Activated CD4-positive, alpha-beta T cell treated with anti-CD3 and anti-CD28 coated beads, Interleukin-2, amount 50 U/mL, for 4 hours (primary cell): ENCODE results near the gene VCAM1.
"Not testable (repeated sequence)": the region's sequence is repeated elsewhere in the genome, so short reads cannot be mapped to it uniquely, and the experiment has no call there.

Experiments
- DNase-seq, 2 experiments: peaks; one replicate each; pipeline ENCODE4 v3.0.0-alpha.2; 2020

VCAM1 gene

GRCh38 chr1:100719490-100719889 is at the start of gene VCAM1:
TSS of gene VCAM1 (plus strand) at chr1:100719742. CDS start at chr1:100719861, 119 bp downstream.
- DNase-seq = no peak

GRCh38 chr1:100670083-100670482 is 49.5 kb upstream of the VCAM1 start:
- DNase-seq = no peak

GRCh38 chr1:100671601-100672000 is 47.9 kb upstream of the VCAM1 start:
- DNase-seq = no peak

GRCh38 chr1:100683448-100684349 is 35.8 kb upstream of the VCAM1 start:
- DNase-seq = no peak

GRCh38 chr1:100699744-100700143 is 19.8 kb upstream of the VCAM1 start:
- no peak for DNase-seq

GRCh38 chr1:100700586-100700985 is 19.0 kb upstream of the VCAM1 start:
- no peak for DNase-seq

- DNase-seq = no peak
Observed at GRCh38 chr1:100703052-100703451, 16.5 kb upstream of the VCAM1 start.

GRCh38 chr1:100703716-100704115 is 15.8 kb upstream of the VCAM1 start:
- DNase-seq = no peak

- DNase-seq = no peak
Observed at GRCh38 chr1:100704473-100704872, 15.1 kb upstream of the VCAM1 start.

GRCh38 chr1:100706296-100706695 is 13.2 kb upstream of the VCAM1 start:
- no peak for DNase-seq

- DNase-seq = no peak
Observed at GRCh38 chr1:100706856-100707255, 12.7 kb upstream of the VCAM1 start.

GRCh38 chr1:100708476-100709062 is 11.0 kb upstream of the VCAM1 start:
- no peak for DNase-seq

GRCh38 chr1:100710906-100711682 is 8.4 kb upstream of the VCAM1 start:
- no peak for DNase-seq

- DNase-seq = not testable (repeated sequence)
Observed at GRCh38 chr1:100713027-100713426, 6.5 kb upstream of the VCAM1 start.

- DNase-seq = no peak
Observed at GRCh38 chr1:100713626-100714025, 5.9 kb upstream of the VCAM1 start.

GRCh38 chr1:100714599-100714998 is 4.9 kb upstream of the VCAM1 start:
- DNase-seq = no peak

GRCh38 chr1:100717218-100717617 is 2.3 kb upstream of the VCAM1 start:
- DNase-seq = no peak

- no peak for DNase-seq
Observed at GRCh38 chr1:100718581-100718980, 961 bp upstream of the VCAM1 start.

GRCh38 chr1:100720101-100720500 is 559 bp downstream of the VCAM1 start:
- DNase-seq = no peak

- DNase-seq = no peak
Observed at GRCh38 chr1:100720751-100721150, 1.2 kb downstream of the VCAM1 start.

- DNase-seq = no peak
Observed at GRCh38 chr1:100721526-100722207, 2.1 kb downstream of the VCAM1 start.

- DNase-seq = no peak
Observed at GRCh38 chr1:100722221-100722620, 2.7 kb downstream of the VCAM1 start.

GRCh38 chr1:100724281-100724680 is 4.7 kb downstream of the VCAM1 start:
- DNase-seq = no peak
